OCI-LY3 (cell line): ENCODE results near the gene LDAH.

Source experiments
- H2AFZ ChIP-seq: fragments of 200-600, 300-600 bp; shearing (Covaris generic); 2 replicates; pipeline ENCODE4 v1.6.0; 2014; ENCODE audit warnings: antibody characterized with exemption, low read depth, low read length
- H3K27ac ChIP-seq: fragments of 200-600, 300-600 bp; sonication (generic); 2 replicates; pipeline ENCODE4 v1.5.1; 2014; ENCODE audit warnings: mild to moderate bottlenecking, low read length, moderate library complexity, mixed read lengths
- H3K27me3 ChIP-seq: fragments of 200-600, 300-600 bp; sonication (generic); 2 replicates; pipeline ENCODE4 v1.6.1; 2014; ENCODE audit warnings: low read depth, low read length, mixed read lengths
- H3K36me3 ChIP-seq: fragments of 200-600, 300-600 bp; sonication (generic); replicated peaks from 2 replicates; pipeline ENCODE3; 2014; ENCODE audit warnings: low read depth, low read length, mixed read lengths
- H3K4me1 ChIP-seq: fragments of 300-600, 200-600 bp; sonication (generic); 2 replicates; pipeline ENCODE4 v1.6.1; 2014; ENCODE audit warnings: low read length, mixed read lengths
- H3K4me2 ChIP-seq: fragments of 200-600, 300-600 bp; sonication (generic); 2 replicates; pipeline ENCODE4 v1.6.1; 2014; ENCODE audit warnings: low read length, mixed read lengths
- H3K4me3 ChIP-seq: fragments of 300-600, 200-600 bp; sonication (generic); 2 replicates; pipeline ENCODE4 v1.5.1; 2014; ENCODE audit warnings: antibody characterized with exemption, mild to moderate bottlenecking, low read length, moderate library complexity
- H3K79me2 ChIP-seq: fragments of 300-600, 200-600 bp; shearing (Covaris generic); 2 replicates; pipeline ENCODE4 v1.6.1; 2014; ENCODE audit warnings: mild to moderate bottlenecking, low read length, mixed read lengths
- H3K9ac ChIP-seq: fragments of 300-600, 200-600 bp; shearing (Covaris generic); 2 replicates; pipeline ENCODE4 v1.6.0; 2014; ENCODE audit warnings: mild to moderate bottlenecking, low read length, moderate library complexity
- H3K9me3 ChIP-seq: fragments of 200-600, 300-600 bp; shearing (Covaris generic); 2 replicates; pipeline ENCODE4 v1.6.1; 2014; ENCODE audit warnings: low read length, mixed read lengths; ENCODE audit not compliant: insufficient read depth
- H4K20me1 ChIP-seq: fragments of 200-600, 300-600 bp; sonication (generic); 2 replicates; pipeline ENCODE4 v1.6.1; 2016; ENCODE audit warnings: low read length, mixed read lengths; ENCODE audit not compliant: insufficient read depth
- EZH2phosphoT487 ChIP-seq: fragments of 200-600 bp; shearing (Covaris generic); IDR thresholded peaks from 2 replicates; pipeline ENCODE4 v1.6.1; 2018; ENCODE audit warnings: antibody characterized with exemption, mixed run types, low read depth
- TF ChIP-seq, protein P1 (sequence below): fragments of 200-600, 300-600 bp; sonication (generic); IDR thresholded peaks from 2 replicates; pipeline ENCODE4 v1.5.1; 2014; ENCODE audit warnings: antibody characterized with exemption, low read length, low read depth

LDAH gene

DNA sequence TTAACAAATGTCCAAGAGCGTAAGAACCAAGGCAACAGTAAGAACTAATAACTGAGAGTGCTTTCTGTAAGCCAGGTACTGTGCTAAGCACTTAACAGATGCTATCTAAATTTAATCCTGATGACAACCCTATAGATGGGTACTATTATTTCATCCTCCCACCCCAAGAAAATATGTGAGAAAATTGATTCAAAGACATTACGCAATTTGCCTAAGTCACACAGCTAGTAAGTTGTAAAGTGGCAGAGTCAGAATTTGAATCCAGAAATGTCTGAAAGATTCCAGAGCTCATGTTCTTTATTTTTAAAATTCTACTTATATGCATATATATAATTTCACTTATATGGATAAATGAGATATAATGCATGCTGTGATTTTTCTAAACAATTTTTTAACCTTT is 10.1 kb downstream of the LDAH start:
- no peaks in the 10 kb centered on the region for H3K4me1 ChIP-seq
- H3K4me3 ChIP-seq = no peak overlapping the region
- no peak overlapping the region for H3K9ac ChIP-seq
- H2AFZ ChIP-seq = no peak overlapping the region
- TF ChIP-seq, protein P1, sequence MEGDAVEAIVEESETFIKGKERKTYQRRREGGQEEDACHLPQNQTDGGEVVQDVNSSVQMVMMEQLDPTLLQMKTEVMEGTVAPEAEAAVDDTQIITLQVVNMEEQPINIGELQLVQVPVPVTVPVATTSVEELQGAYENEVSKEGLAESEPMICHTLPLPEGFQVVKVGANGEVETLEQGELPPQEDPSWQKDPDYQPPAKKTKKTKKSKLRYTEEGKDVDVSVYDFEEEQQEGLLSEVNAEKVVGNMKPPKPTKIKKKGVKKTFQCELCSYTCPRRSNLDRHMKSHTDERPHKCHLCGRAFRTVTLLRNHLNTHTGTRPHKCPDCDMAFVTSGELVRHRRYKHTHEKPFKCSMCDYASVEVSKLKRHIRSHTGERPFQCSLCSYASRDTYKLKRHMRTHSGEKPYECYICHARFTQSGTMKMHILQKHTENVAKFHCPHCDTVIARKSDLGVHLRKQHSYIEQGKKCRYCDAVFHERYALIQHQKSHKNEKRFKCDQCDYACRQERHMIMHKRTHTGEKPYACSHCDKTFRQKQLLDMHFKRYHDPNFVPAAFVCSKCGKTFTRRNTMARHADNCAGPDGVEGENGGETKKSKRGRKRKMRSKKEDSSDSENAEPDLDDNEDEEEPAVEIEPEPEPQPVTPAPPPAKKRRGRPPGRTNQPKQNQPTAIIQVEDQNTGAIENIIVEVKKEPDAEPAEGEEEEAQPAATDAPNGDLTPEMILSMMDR = no peak
- TF ChIP-seq EZH2phosphoT487 = no peak
- no peaks in the 10 kb centered on the region for H3K27me3 ChIP-seq
- no peaks in the 10 kb centered on the region for H3K9me3 ChIP-seq
- H3K79me2 ChIP-seq = peaks cover 37% of the 10 kb centered on the region
- no peak overlapping the region for H3K4me2 ChIP-seq
- H3K36me3 ChIP-seq = peaks cover 3% of the 10 kb centered on the region
- H4K20me1 ChIP-seq = peaks cover 17% of the 10 kb centered on the region
- no peak overlapping the region for H3K27ac ChIP-seq

DNA sequence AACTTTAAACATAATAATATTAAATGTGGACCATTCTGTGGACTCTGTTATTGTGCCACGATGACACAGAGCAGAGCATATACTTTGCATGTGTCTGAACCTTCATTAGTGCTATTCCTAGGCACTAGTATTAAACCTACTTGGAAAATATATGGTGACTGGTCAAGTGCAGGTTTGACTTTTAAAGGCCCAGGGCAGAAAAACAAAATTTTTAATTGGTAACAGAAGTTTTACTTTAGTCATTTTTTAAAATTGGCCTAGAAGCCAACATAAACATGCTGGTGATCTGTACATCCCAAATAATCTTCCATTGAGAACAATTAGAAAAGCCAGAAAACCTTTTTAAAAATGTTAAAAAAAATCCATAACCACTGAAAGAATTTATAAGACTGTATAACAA is 16.6 kb downstream of the LDAH start:
- no peaks in the 10 kb centered on the region for H3K36me3 ChIP-seq
- no peaks in the 10 kb centered on the region for H3K27me3 ChIP-seq
- no peak overlapping the region for H3K4me3 ChIP-seq
- H4K20me1 ChIP-seq = no peaks in the 10 kb centered on the region; the same call in 1 of the 2 replicates
- no peak overlapping the region for H3K4me2 ChIP-seq
- no peaks in the 10 kb centered on the region for H3K4me1 ChIP-seq
- H3K9me3 ChIP-seq = no peaks in the 10 kb centered on the region
- H3K9ac ChIP-seq = no peak overlapping the region
- H3K79me2 ChIP-seq = peaks cover 5% of the 10 kb centered on the region
- no peak overlapping the region for H3K27ac ChIP-seq
- TF ChIP-seq, protein P1 = no peak
- no peak for TF ChIP-seq EZH2phosphoT487
- H2AFZ ChIP-seq = no peak overlapping the region

DNA sequence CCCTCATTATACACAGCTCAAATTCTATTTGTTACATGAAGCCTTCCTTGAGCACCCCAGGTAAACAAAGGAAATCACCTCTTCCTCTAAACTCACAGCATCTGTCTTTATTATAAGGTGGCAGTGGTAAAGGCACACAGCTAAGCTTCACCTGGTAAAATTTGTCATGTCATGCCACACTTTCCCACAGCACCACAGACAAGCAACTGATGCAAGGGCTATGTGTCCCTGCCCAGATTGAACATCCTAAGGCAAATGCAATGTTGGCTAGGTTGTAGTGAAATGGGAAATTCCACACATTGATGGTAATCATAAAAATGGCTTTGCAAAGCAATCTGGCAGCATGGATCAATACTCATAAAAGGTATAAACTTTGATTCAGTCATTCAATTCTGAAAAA is 18.9 kb downstream of the LDAH start:
- no peaks in the 10 kb centered on the region for H3K27me3 ChIP-seq
- no peak for TF ChIP-seq EZH2phosphoT487
- TF ChIP-seq, protein P1 = no peak
- H2AFZ ChIP-seq = no peak overlapping the region
- no peak overlapping the region for H3K27ac ChIP-seq
- H4K20me1 ChIP-seq = no peaks in the 10 kb centered on the region
- no peak overlapping the region for H3K4me2 ChIP-seq
- peaks cover 5% of the 10 kb centered on the region for H3K79me2 ChIP-seq
- no peaks in the 10 kb centered on the region for H3K4me1 ChIP-seq
- no peaks in the 10 kb centered on the region for H3K9me3 ChIP-seq
- H3K4me3 ChIP-seq = no peak overlapping the region
- no peak overlapping the region for H3K9ac ChIP-seq
- no peaks in the 10 kb centered on the region for H3K36me3 ChIP-seq

DNA sequence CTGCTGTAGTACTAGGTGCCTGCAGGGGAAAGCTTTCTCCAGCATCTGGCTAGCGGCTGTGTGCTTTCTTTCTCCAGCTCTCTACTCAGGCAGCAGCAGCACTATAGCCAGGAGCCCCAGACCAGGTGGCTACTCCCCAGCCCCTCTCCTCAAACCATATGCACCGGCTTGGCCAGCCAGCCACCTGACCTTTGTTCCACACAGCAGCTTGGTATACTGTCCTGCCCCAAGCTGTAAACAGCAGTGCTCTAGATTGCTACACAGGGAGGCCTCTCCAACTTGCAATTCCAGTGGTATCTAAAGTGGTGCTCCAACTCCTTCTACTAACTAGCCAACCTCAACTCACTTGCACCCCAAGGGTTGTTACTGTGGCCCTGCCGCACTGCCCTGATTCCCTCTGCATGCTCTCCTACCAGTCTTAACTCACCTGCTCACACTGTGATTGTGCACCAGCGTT is 19.6 kb downstream of the LDAH start:
- Histone ChIP-seq H3K4me1 (no peaks in the 10 kb centered on the region), H3K9ac (no peak overlapping the region), H3K4me2 (no peak overlapping the region), H4K20me1 (no peaks in the 10 kb centered on the region), H2AFZ (no peak overlapping the region), H3K79me2 (peaks cover 5% of the 10 kb centered on the region), H3K27me3 (no peaks in the 10 kb centered on the region), H3K36me3 (peaks cover under 1% of the 10 kb centered on the region), H3K9me3 (no peaks in the 10 kb centered on the region), H3K27ac (no peak overlapping the region), H3K4me3 (no peak overlapping the region)
- TF ChIP-seq EZH2phosphoT487 = no peak
- TF ChIP-seq, protein P1 = no peak
